ENCODE measurements around the gene NKIRAS2.

Gene NKIRAS2

GRCh38 chr17:42065201-42065600 is 45.3 kb downstream of the NKIRAS2 start:
- no peak for ATAC-seq (ENCODE audit: low read depth)
- Mint-ChIP-seq H3K36me3 (no peaks in the 10 kb centered on the region), H3K4me3 (no peak overlapping the region), H3K4me1 (peaks cover 12% of the 10 kb centered on the region), H3K9me3 (no peaks in the 10 kb centered on the region), H3K27me3 (peaks cover 4% of the 10 kb centered on the region), H3K27ac (no peak overlapping the region)
- DNase-seq (ENCODE audit: low spot score in 2 of 2) = no peak

GRCh38 chr17:42067371-42068091 is 47.6 kb downstream of the NKIRAS2 start:
- no peaks in the 10 kb centered on the region for H3K9me3 Mint-ChIP-seq
- DNase-seq (ENCODE audit: low spot score in 2 of 2) (peak; percentile 72 to 78), ATAC-seq (ENCODE audit: low read depth) (peak; percentile 53)
- H3K27ac Mint-ChIP-seq = no peak overlapping the region
- H3K4me1 Mint-ChIP-seq = peaks cover 17% of the 10 kb centered on the region
- peaks cover 4% of the 10 kb centered on the region for H3K27me3 Mint-ChIP-seq
- no peak overlapping the region for H3K4me3 Mint-ChIP-seq
- no peaks in the 10 kb centered on the region for H3K36me3 Mint-ChIP-seq

GRCh38 chr17:42068979-42069378 is 49.1 kb downstream of the NKIRAS2 start:
- peaks cover 6% of the 10 kb centered on the region for H3K27me3 Mint-ChIP-seq
- no peak overlapping the region for H3K4me3 Mint-ChIP-seq
- H3K9me3 Mint-ChIP-seq = no peaks in the 10 kb centered on the region
- DNase-seq (ENCODE audit: low spot score in 2 of 2) = no peak
- H3K36me3 Mint-ChIP-seq = no peaks in the 10 kb centered on the region
- peaks cover 13% of the 10 kb centered on the region for H3K4me1 Mint-ChIP-seq
- H3K27ac Mint-ChIP-seq = no peak overlapping the region
- no peak for ATAC-seq (ENCODE audit: low read depth)

GRCh38 chr17:42071810-42072209 is 51.9 kb downstream of the NKIRAS2 start:
- H3K36me3 Mint-ChIP-seq = no peaks in the 10 kb centered on the region
- H3K9me3 Mint-ChIP-seq = no peaks in the 10 kb centered on the region
- H3K4me1 Mint-ChIP-seq = peaks cover 11% of the 10 kb centered on the region
- H3K27me3 Mint-ChIP-seq = peaks cover 5% of the 10 kb centered on the region
- peak overlapping the region; percentile 15 for H3K4me3 Mint-ChIP-seq
- no peak overlapping the region for H3K27ac Mint-ChIP-seq
- DNase-seq (ENCODE audit: low spot score in 2 of 2) = no peak
- no peak for ATAC-seq (ENCODE audit: low read depth)

- ATAC-seq (ENCODE audit: low read depth) = peak; percentile 74
- peak overlapping the region; percentile 76 for H3K4me3 Mint-ChIP-seq
These were observed 52.7 kb downstream of the NKIRAS2 start for GRCh38 chr17:42072323-42073187.

More at GRCh38 chr17:42072323-42073187, 52.7 kb downstream of the NKIRAS2 start:
- peaks cover 9% of the 10 kb centered on the region for H3K4me1 Mint-ChIP-seq
- no peaks in the 10 kb centered on the region for H3K9me3 Mint-ChIP-seq
- no peak for DNase-seq (ENCODE audit: low spot score in 2 of 2)
- H3K36me3 Mint-ChIP-seq = no peaks in the 10 kb centered on the region
- peaks cover 4% of the 10 kb centered on the region for H3K27me3 Mint-ChIP-seq
- H3K27ac Mint-ChIP-seq = no peak overlapping the region
